ENCODE results near the gene MAP1LC3A. TPM values are rescaled to one million over a fixed set of nuclear protein-coding genes. Genes with fewer than 3 reads are reported as not detected.
A peak's percentile ranks its signal among the peaks of the same experiment; 100 is the strongest.
"Not testable (repeated sequence)": the region's sequence is repeated elsewhere in the genome, so short reads cannot be mapped to it uniquely, and the experiment has no call there.

MAP1LC3A gene
- total RNA-seq, 1 experiment from 2014 or later: 16.9 TPM

DNA sequence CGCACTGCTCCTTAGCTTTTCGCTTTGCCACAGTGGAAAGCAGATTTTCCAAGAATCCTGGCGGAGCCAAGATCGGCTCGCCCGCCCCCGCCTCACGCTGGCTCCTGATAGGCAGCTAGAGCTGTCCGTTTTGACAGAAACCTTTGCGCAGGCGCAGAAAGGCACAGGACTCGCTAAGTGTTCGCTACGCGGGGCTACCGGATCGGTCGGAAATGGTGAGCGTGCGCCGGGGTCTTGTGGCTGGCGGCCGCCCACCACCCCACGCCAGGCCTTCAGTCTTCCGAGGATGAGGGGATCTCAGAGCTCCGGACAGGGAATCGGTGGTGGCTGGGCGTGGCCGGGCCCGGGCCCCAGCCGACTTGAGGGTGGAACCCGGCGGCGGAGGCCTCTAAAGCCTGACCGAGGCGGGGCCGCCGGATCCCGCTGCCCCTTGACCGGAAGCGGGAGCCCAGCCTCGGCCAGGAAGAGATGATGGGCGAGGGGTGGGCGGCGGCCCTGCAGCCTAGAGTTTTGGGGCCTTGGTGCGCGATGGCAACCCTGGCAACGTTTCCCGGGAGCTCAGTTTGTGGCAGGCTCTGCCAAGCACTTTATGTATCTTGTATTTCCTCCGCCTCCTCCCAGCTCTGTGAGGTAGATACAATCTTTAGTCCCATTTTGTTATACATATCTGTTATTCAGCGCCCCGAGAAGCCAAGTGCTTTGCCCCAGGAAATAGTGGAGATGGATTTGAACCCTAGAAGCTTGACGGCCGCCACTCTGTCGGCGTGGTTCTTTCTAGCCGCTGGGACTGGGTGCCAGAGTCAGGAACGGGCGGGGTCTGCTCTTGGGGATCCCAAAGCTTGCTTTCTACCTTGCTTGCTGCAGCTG is 42.0 kb upstream of the MAP1LC3A start, which contains the start of gene DYNLRB1:
Gene DYNLRB1, plus strand, starts transcription at position 176 of the 867 bp plus-strand sequence. Its CDS starts 37 bp downstream, at position 213.
- intact Hi-C loops (cut with micrococcal nuclease; ENCODE audit: unreplicated experiment): loop anchor here (5.0 to 10.0 kb wide), 2 partner anchors 214 to 322 kb away; partner anchors contain the start of gene AHCY
- H3K36me3 ChIP-seq (ENCODE audit: insufficient read depth, low read length, poor library complexity, severe bottlenecking): peaks cover 10% of the 10 kb centered on the region
- no peaks in the 10 kb centered on the region for H3K9me3 ChIP-seq (ENCODE audit: low read depth, low read length, poor library complexity, severe bottlenecking)
- BruUV-seq (replicated peaks): TSS peak; percentile 44
- no peak for TF ChIP-seq EZH2 (IDR thresholded peaks at IDR 0.05; ENCODE audit: borderline replicate concordance, low read depth, low read length, poor library complexity, severe bottlenecking)
- TF ChIP-seq, protein P1, sequence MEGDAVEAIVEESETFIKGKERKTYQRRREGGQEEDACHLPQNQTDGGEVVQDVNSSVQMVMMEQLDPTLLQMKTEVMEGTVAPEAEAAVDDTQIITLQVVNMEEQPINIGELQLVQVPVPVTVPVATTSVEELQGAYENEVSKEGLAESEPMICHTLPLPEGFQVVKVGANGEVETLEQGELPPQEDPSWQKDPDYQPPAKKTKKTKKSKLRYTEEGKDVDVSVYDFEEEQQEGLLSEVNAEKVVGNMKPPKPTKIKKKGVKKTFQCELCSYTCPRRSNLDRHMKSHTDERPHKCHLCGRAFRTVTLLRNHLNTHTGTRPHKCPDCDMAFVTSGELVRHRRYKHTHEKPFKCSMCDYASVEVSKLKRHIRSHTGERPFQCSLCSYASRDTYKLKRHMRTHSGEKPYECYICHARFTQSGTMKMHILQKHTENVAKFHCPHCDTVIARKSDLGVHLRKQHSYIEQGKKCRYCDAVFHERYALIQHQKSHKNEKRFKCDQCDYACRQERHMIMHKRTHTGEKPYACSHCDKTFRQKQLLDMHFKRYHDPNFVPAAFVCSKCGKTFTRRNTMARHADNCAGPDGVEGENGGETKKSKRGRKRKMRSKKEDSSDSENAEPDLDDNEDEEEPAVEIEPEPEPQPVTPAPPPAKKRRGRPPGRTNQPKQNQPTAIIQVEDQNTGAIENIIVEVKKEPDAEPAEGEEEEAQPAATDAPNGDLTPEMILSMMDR (conservative IDR thresholded peaks at IDR 0.05; ENCODE audit: low read depth, low read length): no peak
- peak; percentile 97 for DNase-seq (ENCODE audit: low spot score)
- peaks cover 3% of the 10 kb centered on the region for H3K4me1 ChIP-seq (ENCODE audit: insufficient read depth, low read length, poor library complexity, severe bottlenecking)
- POLR2A ChIA-PET (ENCODE audit: low non-redundant PET): interaction anchor here (0.6 to 1.0 kb wide), 2 partner anchors 214 to 325 kb away, joined by 3 to 4 read pairs; no protein-coding TSS in a partner anchor
- H3K4me3 ChIP-seq (ENCODE audit: low read depth, low read length, poor library complexity, severe bottlenecking): peak within 1 kb of the TSS; percentile 91
- H3K27me3 ChIP-seq (replicated peaks; ENCODE audit: insufficient read depth, low read depth, low read length, poor library complexity): no peaks in the 10 kb centered on the region
- H3K27ac ChIP-seq (ENCODE audit: low read depth, low read length, poor library complexity, severe bottlenecking): peak within 1 kb of the TSS; percentile 87
- CTCF ChIA-PET: interaction anchor here (0.6 to 3.0 kb wide), 4 partner anchors 28 to 326 kb away, joined by 3 to 26 read pairs (median 5); no protein-coding TSS in a partner anchor

DNA sequence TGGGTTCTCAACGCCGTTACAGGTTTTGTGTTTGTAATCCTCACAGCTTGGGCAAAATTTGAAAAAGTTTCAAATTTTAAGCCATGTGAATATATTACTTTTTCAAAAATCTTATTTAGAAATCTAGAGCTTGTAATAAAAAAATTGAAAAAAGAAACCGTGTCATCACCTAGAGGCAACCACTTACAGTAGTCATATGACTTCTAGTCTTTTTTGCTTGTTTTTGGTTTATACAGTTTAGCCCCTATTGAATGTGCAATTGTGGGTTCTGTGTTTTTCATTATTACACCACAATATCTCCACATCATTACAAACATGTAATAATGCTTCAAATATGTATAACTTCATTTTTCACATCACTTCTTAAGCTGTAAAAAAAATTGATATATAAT is 41.4 kb upstream of the MAP1LC3A start:
- no TSS peak for BruUV-seq (replicated peaks)
- peak overlapping the region; percentile 87 for H3K27ac ChIP-seq (ENCODE audit: low read depth, low read length, poor library complexity, severe bottlenecking)

GRCh38 chr20:34518863-34519262 is 39.7 kb upstream of the MAP1LC3A start:
- CTCF ChIA-PET: interaction anchor here (0.7 kb wide), 1 partner anchor 190 kb away, joined by 4 read pairs; no protein-coding TSS in a partner anchor

More for the DNA sequence above, 41.4 kb upstream of the MAP1LC3A start:
- intact Hi-C loops (cut with micrococcal nuclease; ENCODE audit: unreplicated experiment): loop anchor here (5.0 to 10.0 kb wide), 2 partner anchors 215 to 322 kb away; partner anchors contain the start of gene AHCY
- ChIA-PET POLR2A (ENCODE audit: low non-redundant PET) (interaction anchor here (0.6 kb wide), 1 partner anchor 326 kb away, joined by 3 read pairs; no protein-coding TSS in a partner anchor), CTCF (interaction anchor here (0.6 to 3.0 kb wide), 3 partner anchors 27 to 326 kb away, joined by 3 to 26 read pairs (median 7); no protein-coding TSS in a partner anchor)
- no peak for TF ChIP-seq EZH2 (IDR thresholded peaks at IDR 0.05; ENCODE audit: borderline replicate concordance, low read depth, low read length, poor library complexity, severe bottlenecking)
- TF ChIP-seq, protein P1 (conservative IDR thresholded peaks at IDR 0.05; ENCODE audit: low read depth, low read length): no peak
- H3K9me3 ChIP-seq (ENCODE audit: low read depth, low read length, poor library complexity, severe bottlenecking): no peaks in the 10 kb centered on the region
- H3K4me1 ChIP-seq (ENCODE audit: insufficient read depth, low read length, poor library complexity, severe bottlenecking): peaks cover 3% of the 10 kb centered on the region
- no peak for DNase-seq (ENCODE audit: low spot score)
- peak overlapping the region; percentile 91 for H3K4me3 ChIP-seq (ENCODE audit: low read depth, low read length, poor library complexity, severe bottlenecking)
- H3K27me3 ChIP-seq (replicated peaks; ENCODE audit: insufficient read depth, low read depth, low read length, poor library complexity): no peaks in the 10 kb centered on the region
- H3K36me3 ChIP-seq (ENCODE audit: insufficient read depth, low read length, poor library complexity, severe bottlenecking): peaks cover 10% of the 10 kb centered on the region

DNA sequence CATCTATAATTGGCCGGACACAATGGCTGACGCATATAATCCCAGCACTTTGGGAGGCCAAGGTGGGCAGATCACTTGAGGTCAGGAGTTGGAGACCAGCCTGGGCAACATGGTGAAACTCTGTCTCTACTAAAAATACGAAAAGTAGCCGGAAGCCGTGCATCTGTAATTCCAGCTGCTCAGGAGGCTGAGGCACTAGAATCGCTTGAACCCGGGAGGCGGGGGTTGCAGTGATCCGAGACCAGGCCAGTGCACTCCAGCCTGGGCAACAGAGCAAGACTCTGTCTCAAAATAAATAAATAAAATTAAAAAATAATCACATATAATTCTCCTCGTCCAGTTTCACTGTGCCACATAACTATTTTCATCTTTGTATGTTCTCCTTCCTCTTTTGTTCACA is 38.7 kb upstream of the MAP1LC3A start:
- POLR2A ChIA-PET (ENCODE audit: low non-redundant PET); CTCF ChIA-PET; H3K9me3 ChIP-seq (ENCODE audit: low read depth, low read length, poor library complexity, severe bottlenecking); H3K4me3 ChIP-seq (ENCODE audit: low read depth, low read length, poor library complexity, severe bottlenecking); H3K27ac ChIP-seq (ENCODE audit: low read depth, low read length, poor library complexity, severe bottlenecking); H3K27me3 ChIP-seq (replicated peaks; ENCODE audit: insufficient read depth, low read depth, low read length, poor library complexity); DNase-seq (ENCODE audit: low spot score); H3K4me1 ChIP-seq (ENCODE audit: insufficient read depth, low read length, poor library complexity, severe bottlenecking); BruUV-seq (replicated peaks): not testable (repeated sequence)
- H3K36me3 ChIP-seq (ENCODE audit: insufficient read depth, low read length, poor library complexity, severe bottlenecking): peaks cover 10% of the 10 kb centered on the region
- intact Hi-C loops (cut with micrococcal nuclease; ENCODE audit: unreplicated experiment): loop anchor here (5.0 to 10.0 kb wide), 2 partner anchors 218 to 325 kb away; partner anchors contain the start of gene AHCY

More at GRCh38 chr20:34518863-34519262, 39.7 kb upstream of the MAP1LC3A start:
- intact Hi-C loops (cut with micrococcal nuclease; ENCODE audit: unreplicated experiment): loop anchor here (5.0 to 10.0 kb wide), 2 partner anchors 217 to 324 kb away; partner anchors contain the start of gene AHCY
- H3K9me3 ChIP-seq (ENCODE audit: low read depth, low read length, poor library complexity, severe bottlenecking); POLR2A ChIA-PET (ENCODE audit: low non-redundant PET); H3K4me1 ChIP-seq (ENCODE audit: insufficient read depth, low read length, poor library complexity, severe bottlenecking); BruUV-seq (replicated peaks); H3K27ac ChIP-seq (ENCODE audit: low read depth, low read length, poor library complexity, severe bottlenecking); DNase-seq (ENCODE audit: low spot score); H3K4me3 ChIP-seq (ENCODE audit: low read depth, low read length, poor library complexity, severe bottlenecking); H3K27me3 ChIP-seq (replicated peaks; ENCODE audit: insufficient read depth, low read depth, low read length, poor library complexity): not testable (repeated sequence)
- H3K36me3 ChIP-seq (ENCODE audit: insufficient read depth, low read length, poor library complexity, severe bottlenecking): peaks cover 10% of the 10 kb centered on the region
